Measurements from ENCODE around the gene CHRNA3. TPM values are rescaled to one million over a fixed set of nuclear protein-coding genes. Genes with fewer than 3 reads are reported as not detected.
A peak's percentile ranks its signal among the peaks of the same experiment; 100 is the strongest.

Gene CHRNA3
- total RNA-seq, 4 donors from 2014 or later: 0.27 to 0.93 TPM; not detected in 2

DNA sequence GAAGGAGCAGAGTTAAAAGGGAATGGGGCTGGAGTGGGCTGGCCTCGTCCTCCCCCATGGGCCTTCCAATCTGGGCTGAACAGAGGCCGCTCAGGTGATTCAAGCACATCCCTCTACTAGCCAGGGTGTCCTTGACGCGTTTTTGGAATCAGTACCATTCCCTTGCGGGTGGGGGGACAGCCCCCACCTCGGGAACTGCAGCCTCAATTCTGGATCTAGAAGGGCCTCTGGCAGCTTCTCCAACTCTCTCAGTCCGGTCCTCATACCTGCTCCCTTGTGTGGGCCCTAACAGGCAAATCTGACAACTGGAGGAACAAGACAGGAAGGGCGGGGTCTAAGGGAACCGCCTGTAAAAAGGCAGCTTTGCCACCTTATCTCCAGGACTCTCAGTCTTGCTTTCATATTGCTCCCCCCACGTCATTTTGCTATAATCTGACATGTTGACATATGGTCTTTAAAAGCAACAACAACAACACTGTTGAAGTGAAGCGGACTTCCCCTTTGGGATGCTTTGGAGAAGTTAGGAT is 21.0 kb upstream of the CHRNA3 start:
- WGBS, 2 donors: 74 to 75% methylated on average over 11 of the region's 11 CpGs
- intact Hi-C loops (cut with DNase I): no loop called here
- no peak for DNase-seq

GRCh38 chr15:78641102-78641748 is 20.4 kb upstream of the CHRNA3 start, which contains the start of gene CHRNB4:
CHRNB4 (minus strand) TSS chr15:78641210; CDS start chr15:78641133, 77 bp downstream.
- DNase-seq: peak in 1 of 2 donors; percentile 41
- TF ChIP-seq, protein P1, sequence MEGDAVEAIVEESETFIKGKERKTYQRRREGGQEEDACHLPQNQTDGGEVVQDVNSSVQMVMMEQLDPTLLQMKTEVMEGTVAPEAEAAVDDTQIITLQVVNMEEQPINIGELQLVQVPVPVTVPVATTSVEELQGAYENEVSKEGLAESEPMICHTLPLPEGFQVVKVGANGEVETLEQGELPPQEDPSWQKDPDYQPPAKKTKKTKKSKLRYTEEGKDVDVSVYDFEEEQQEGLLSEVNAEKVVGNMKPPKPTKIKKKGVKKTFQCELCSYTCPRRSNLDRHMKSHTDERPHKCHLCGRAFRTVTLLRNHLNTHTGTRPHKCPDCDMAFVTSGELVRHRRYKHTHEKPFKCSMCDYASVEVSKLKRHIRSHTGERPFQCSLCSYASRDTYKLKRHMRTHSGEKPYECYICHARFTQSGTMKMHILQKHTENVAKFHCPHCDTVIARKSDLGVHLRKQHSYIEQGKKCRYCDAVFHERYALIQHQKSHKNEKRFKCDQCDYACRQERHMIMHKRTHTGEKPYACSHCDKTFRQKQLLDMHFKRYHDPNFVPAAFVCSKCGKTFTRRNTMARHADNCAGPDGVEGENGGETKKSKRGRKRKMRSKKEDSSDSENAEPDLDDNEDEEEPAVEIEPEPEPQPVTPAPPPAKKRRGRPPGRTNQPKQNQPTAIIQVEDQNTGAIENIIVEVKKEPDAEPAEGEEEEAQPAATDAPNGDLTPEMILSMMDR (IDR thresholded peaks at IDR 0.05): no peak
- no peak for TF ChIP-seq POLR2A (IDR thresholded peaks at IDR 0.05)

More for the DNA sequence above, 21.0 kb upstream of the CHRNA3 start:
- peaks cover 5 to 13% of the 10 kb centered on the region in 2 donors for H3K4me1 ChIP-seq
- H3K27me3 ChIP-seq: no peaks in the 10 kb centered on the region
- H3K27ac ChIP-seq: no peak overlapping the region
- TF ChIP-seq POLR2A (IDR thresholded peaks at IDR 0.05): no peak
- TF ChIP-seq, protein P1 (IDR thresholded peaks at IDR 0.05): no peak
- H3K4me3 ChIP-seq (replicated peaks in 1 of 3): no peak overlapping the region
- no peaks in the 10 kb centered on the region for H3K9me3 ChIP-seq
- H3K36me3 ChIP-seq: no peaks in the 10 kb centered on the region

DNA sequence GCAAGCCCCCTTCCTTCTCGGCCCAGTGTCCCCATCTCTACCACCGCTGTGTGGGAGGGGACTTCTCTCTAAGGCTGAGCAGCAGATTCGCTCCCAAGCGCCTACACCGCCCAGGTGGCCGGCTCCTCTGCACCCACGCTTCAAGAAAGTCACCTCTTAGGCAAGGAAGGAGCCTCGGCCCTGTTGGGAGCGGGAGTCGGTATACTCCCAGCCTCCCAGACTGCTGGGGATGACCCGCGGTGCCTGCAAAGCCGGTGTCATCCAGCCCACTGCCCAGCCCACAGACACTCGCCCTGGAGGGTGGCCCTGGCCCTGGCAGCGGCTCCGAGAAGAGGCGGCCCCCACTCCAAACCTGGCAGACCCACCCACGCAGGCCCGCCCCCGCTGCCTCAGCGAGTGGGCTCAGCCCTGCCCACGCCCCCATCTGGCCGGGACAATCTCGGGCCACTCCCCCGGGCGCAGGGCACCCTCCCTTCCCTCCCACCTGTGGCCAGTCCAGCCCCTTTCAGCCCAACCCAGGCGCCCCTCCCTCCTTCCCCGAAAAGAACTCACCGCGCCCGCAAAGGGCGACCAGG is 19.8 kb upstream of the CHRNA3 start:
- TF ChIP-seq POLR2A (IDR thresholded peaks at IDR 0.05): no peak
- peaks cover 5 to 13% of the 10 kb centered on the region in 2 donors for H3K4me1 ChIP-seq
- 9 to 13% methylated on average over 3 to 10 of the region's 32 CpGs for WGBS, 2 donors
- no peaks in the 10 kb centered on the region for H3K27me3 ChIP-seq
- H3K36me3 ChIP-seq: no peaks in the 10 kb centered on the region
- DNase-seq: peak; percentile 40 to 57
- H3K4me3 ChIP-seq (replicated peaks in 1 of 3): peak overlapping the region; percentile 19 to 39 (median 26)
- intact Hi-C loops (cut with DNase I): no loop called here
- no peaks in the 10 kb centered on the region for H3K9me3 ChIP-seq
- H3K27ac ChIP-seq: no peak overlapping the region

More at GRCh38 chr15:78641102-78641748, 20.4 kb upstream of the CHRNA3 start, which contains the start of gene CHRNB4:
- no peaks in the 10 kb centered on the region for H3K36me3 ChIP-seq
- H3K4me1 ChIP-seq: peaks cover 5 to 13% of the 10 kb centered on the region in 2 donors
- H3K27ac ChIP-seq: no peak within 1 kb of the TSS
- no peaks in the 10 kb centered on the region for H3K27me3 ChIP-seq
- intact Hi-C loops (cut with DNase I): no loop called here
- no peaks in the 10 kb centered on the region for H3K9me3 ChIP-seq
- peak within 1 kb of the TSS; percentile 19 to 39 (median 26) for H3K4me3 ChIP-seq (replicated peaks in 1 of 3)
- WGBS, 2 donors: 23 to 26% methylated on average over 15 to 20 of the region's 47 CpGs

DNA sequence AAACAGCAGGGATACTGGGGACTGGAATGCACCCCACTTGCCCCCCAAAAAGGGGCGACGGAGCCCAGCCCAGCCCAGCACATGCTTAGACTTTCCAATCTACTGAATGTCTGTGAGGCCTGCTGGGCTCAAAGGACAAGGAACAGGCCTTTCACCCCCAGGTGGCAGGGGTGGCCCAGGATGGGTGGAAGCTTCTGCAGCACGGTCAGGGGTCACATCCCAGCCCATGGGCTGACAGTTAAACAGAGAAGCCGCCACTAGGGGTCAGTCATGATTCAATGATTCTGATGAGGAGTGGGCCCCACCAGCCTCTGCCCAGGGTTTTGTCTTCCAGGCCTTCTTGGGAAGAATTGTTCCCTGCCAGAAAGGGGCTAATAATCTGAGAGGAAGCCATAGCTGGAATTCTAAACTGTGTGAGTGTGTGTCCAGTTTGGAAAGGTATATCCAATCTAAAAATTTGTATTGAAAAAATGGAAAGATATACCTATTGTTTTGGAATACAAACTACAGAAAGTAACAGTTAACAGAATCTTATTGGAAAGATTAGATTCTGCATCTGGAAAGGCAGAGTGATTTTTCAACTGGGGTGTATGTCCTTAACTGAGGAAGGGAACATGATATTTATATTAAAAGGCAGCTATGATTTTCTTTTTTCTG is 18.0 kb upstream of the CHRNA3 start:
- TF ChIP-seq POLR2A (IDR thresholded peaks at IDR 0.05): no peak
- TF ChIP-seq, protein P1 (IDR thresholded peaks at IDR 0.05): peak in 4 of 6 experiments; percentile 15 to 55 (median 48)
- no peak overlapping the region for H3K4me3 ChIP-seq (replicated peaks in 1 of 3)
- WGBS, 2 donors: 0 to 81% methylated on average over 1 to 2 of the region's 4 CpGs
- H3K36me3 ChIP-seq: no peaks in the 10 kb centered on the region
- no peaks in the 10 kb centered on the region for H3K9me3 ChIP-seq
- no peaks in the 10 kb centered on the region for H3K27me3 ChIP-seq
- intact Hi-C loops (cut with DNase I): loop anchor here (5.0 kb wide), 1 partner anchor 69 kb away; no protein-coding TSS in a partner anchor
- H3K27ac ChIP-seq: no peak overlapping the region
- DNase-seq: peak; percentile 53 to 56
- peaks cover 5 to 13% of the 10 kb centered on the region in 2 donors for H3K4me1 ChIP-seq

GRCh38 chr15:78637776-78638435 is 17.1 kb upstream of the CHRNA3 start:
- 78% methylated on average over 2 of the region's 4 CpGs; no CpG with 5 or more reads in 1 of the 2 donors for WGBS, 2 donors
- intact Hi-C loops (cut with DNase I): loop anchor here (5.0 kb wide), 1 partner anchor 69 kb away; no protein-coding TSS in a partner anchor
- H3K27me3 ChIP-seq: no peaks in the 10 kb centered on the region
- no peak overlapping the region for H3K4me3 ChIP-seq (replicated peaks in 1 of 3)
- H3K9me3 ChIP-seq: no peaks in the 10 kb centered on the region
- H3K27ac ChIP-seq: no peak overlapping the region
- DNase-seq: no peak
- no peaks in the 10 kb centered on the region for H3K36me3 ChIP-seq
- peaks cover 5 to 13% of the 10 kb centered on the region in 2 donors for H3K4me1 ChIP-seq
- TF ChIP-seq, protein P1 (IDR thresholded peaks at IDR 0.05): no peak
- TF ChIP-seq POLR2A (IDR thresholded peaks at IDR 0.05): no peak
